NCI-H2196 treated with DMSO at 0.1 percent for 48 hours (cell line): ENCODE measurements around the gene SPN.
"Not testable (repeated sequence)": the region's sequence is repeated elsewhere in the genome, so short reads cannot be mapped to it uniquely, and the experiment has no call there.

ENCODE experiments used
- DNase-seq: peaks from one replicate; lab custom pipeline; 2025; ENCODE audit not compliant: unreplicated experiment; lab: John Stamatoyannopoulos, UW

The SPN gene

GRCh38 chr16:29699324-29700219 lies 36.5 kb downstream of the SPN start:
- DNase-seq = no peak

GRCh38 chr16:29700253-29700987 lies 37.4 kb downstream of the SPN start:
- DNase-seq = peak; percentile 72

GRCh38 chr16:29701214-29701555 lies 38.1 kb downstream of the SPN start:
- DNase-seq = no peak

- no peak for DNase-seq
Observed at GRCh38 chr16:29702269-29702668, 39.2 kb downstream of the SPN start.

GRCh38 chr16:29705030-29705429 lies 42.0 kb downstream of the SPN start:
- DNase-seq = no peak

- DNase-seq = not testable (repeated sequence)
Observed at GRCh38 chr16:29707160-29707559, 44.1 kb downstream of the SPN start.

GRCh38 chr16:29708917-29709600 lies 46.0 kb downstream of the SPN start:
- no peak for DNase-seq

GRCh38 chr16:29709657-29710056 lies 46.6 kb downstream of the SPN start:
- DNase-seq = not testable (repeated sequence)

- no peak for DNase-seq
Observed at GRCh38 chr16:29710227-29711219, 47.5 kb downstream of the SPN start.

- no peak for DNase-seq
Observed at GRCh38 chr16:29712809-29713208, 49.8 kb downstream of the SPN start.

- no peak for DNase-seq
Observed at GRCh38 chr16:29714396-29714795, 51.3 kb downstream of the SPN start.

GRCh38 chr16:29714972-29715371 lies 51.9 kb downstream of the SPN start:
- no peak for DNase-seq

GRCh38 chr16:29717113-29717512 lies 54.1 kb downstream of the SPN start:
- DNase-seq = no peak

GRCh38 chr16:29719063-29719462 lies 56.0 kb downstream of the SPN start:
- DNase-seq = no peak
